OCI-M1 (cell line): Measurements from ENCODE around the gene TSPAN31.
"Not testable (repeated sequence)": the region's sequence is repeated elsewhere in the genome, so short reads cannot be mapped to it uniquely, and the experiment has no call there.

ENCODE experiments used
- DNase-seq: peaks from one replicate; lab custom pipeline; 2025; lab: John Stamatoyannopoulos, UW

The TSPAN31 gene

GRCh38 chr12:57744777-57745484, at the start of gene TSPAN31:
Gene TSPAN31 (plus strand): TSS chr12:57745039. CDS start chr12:57745155, 116 bp downstream.
- DNase-seq, result peak; percentile 99

GRCh38 chr12:57695770-57696432, 48.9 kb upstream of the TSPAN31 start:
- no peak for DNase-seq

- no peak for DNase-seq
Observed at GRCh38 chr12:57697076-57697475, 47.8 kb upstream of the TSPAN31 start.

- no peak for DNase-seq
Observed at GRCh38 chr12:57698414-57698813, 46.4 kb upstream of the TSPAN31 start.

GRCh38 chr12:57700317-57700716, 44.5 kb upstream of the TSPAN31 start:
- no peak for DNase-seq

- DNase-seq, result no peak
Observed at GRCh38 chr12:57707250-57707649, 37.6 kb upstream of the TSPAN31 start.

- no peak for DNase-seq
Observed at GRCh38 chr12:57708296-57708695, 36.5 kb upstream of the TSPAN31 start.

- no peak for DNase-seq
Observed at GRCh38 chr12:57712701-57713100, 32.1 kb upstream of the TSPAN31 start.

- no peak for DNase-seq
Observed at GRCh38 chr12:57713209-57713608, 31.6 kb upstream of the TSPAN31 start.

- DNase-seq, result not testable (repeated sequence)
Observed at GRCh38 chr12:57715036-57715748, 29.6 kb upstream of the TSPAN31 start.

GRCh38 chr12:57715786-57716185, 29.1 kb upstream of the TSPAN31 start:
- DNase-seq, result no peak

GRCh38 chr12:57716305-57716704, 28.5 kb upstream of the TSPAN31 start:
- no peak for DNase-seq

- DNase-seq, result no peak
Observed at GRCh38 chr12:57717131-57717530, 27.7 kb upstream of the TSPAN31 start.

GRCh38 chr12:57717846-57718640, 26.8 kb upstream of the TSPAN31 start:
- DNase-seq, result no peak

- no peak for DNase-seq
Observed at GRCh38 chr12:57718641-57719528, 26.0 kb upstream of the TSPAN31 start.

- DNase-seq, result no peak
Observed at GRCh38 chr12:57719777-57720605, 24.8 kb upstream of the TSPAN31 start.

GRCh38 chr12:57720606-57721595, 23.9 kb upstream of the TSPAN31 start:
- DNase-seq, result no peak

- not testable (repeated sequence) for DNase-seq
Observed at GRCh38 chr12:57721846-57722608, 22.8 kb upstream of the TSPAN31 start.
